Thyroid gland (tissue), 4 donors: ENCODE data around the gene SDHAF2.

Experiments
- CTCF ChIP-seq, 6 experiments: fragments of 200-600 bp in 3 of 6; fragments of 450-650 bp in 3 of 6; sonication (generic) in 3 of 6; IDR thresholded peaks; one replicate each; pipeline ENCODE4 v1.5.1; 2016 to 2019; ENCODE audit warnings: antibody characterized with exemption in 6 of 6, mild to moderate bottlenecking in 2 of 6, inconsistent platforms in 1 of 6, moderate library complexity in 1 of 6
- POLR2A ChIP-seq, 2 donors: fragments of 450-650 bp; IDR thresholded peaks; one replicate each; pipeline ENCODE4 v1.6.1; 2017; ENCODE audit warnings: antibody characterized with exemption in 2 of 2, mild to moderate bottlenecking in 2 of 2, moderate library complexity in 1 of 2

GRCh38 chr11:61481806-61482205 lies 51.9 kb downstream of the SDHAF2 start:
- TF ChIP-seq CTCF (IDR thresholded peaks at IDR 0.05) (no peak), POLR2A (IDR thresholded peaks at IDR 0.05) (no peak)
